Fibroblast of lung (primary cell): Measurements from ENCODE around the gene DHRS12. TPM values are rescaled to one million over a fixed set of nuclear protein-coding genes. Genes with fewer than 3 reads are reported as not detected.
"Not testable (repeated sequence)": the region's sequence is repeated elsewhere in the genome, so short reads cannot be mapped to it uniquely, and the experiment has no call there.

Experiments used
- DNase-seq, 2 donors: peaks; one replicate each; pipeline versions ENCODE4 v3.0.0 to v3.0.0-alpha.2; 2010; ENCODE audit warnings: low read depth in 2 of 2
- H2AFZ ChIP-seq: 2 replicates; pipeline ENCODE4 v1.5.1; 2012; ENCODE audit warnings: low read length, control low read depth, inconsistent platforms
- H3K27ac ChIP-seq: 2 replicates; pipeline ENCODE4 v1.5.1; 2011; ENCODE audit warnings: low read length, control low read depth; ENCODE audit not compliant: insufficient read depth
- H3K27me3 ChIP-seq: 2 replicates; pipeline ENCODE4 v1.5.1; 2011; ENCODE audit warnings: mild to moderate bottlenecking, low read length; ENCODE audit not compliant: control insufficient read depth, insufficient read depth
- H3K36me3 ChIP-seq: 2 replicates; pipeline ENCODE4 v1.5.1; 2011; ENCODE audit warnings: low read length; ENCODE audit not compliant: control insufficient read depth, insufficient read depth
- H3K4me1 ChIP-seq: 2 replicates; pipeline ENCODE4 v1.5.1; 2011; ENCODE audit warnings: low read length; ENCODE audit not compliant: control insufficient read depth, insufficient read depth; ENCODE audit errors: extremely low read depth
- H3K4me2 ChIP-seq: 2 replicates; pipeline ENCODE4 v1.5.1; 2011; ENCODE audit warnings: low read length, control low read depth; ENCODE audit not compliant: insufficient read depth; ENCODE audit errors: extremely low read depth
- H3K4me3 ChIP-seq, 4 experiments: fragments of 200-600 bp in 1 of 4; sonication (generic) in 1 of 4; replicated peaks in 1 of 4; 2 replicates each; pipeline ENCODE4 v1.5.1; 2011 to 2016; ENCODE audit warnings: low read length in 4 of 4, low read depth in 3 of 4, mild to moderate bottlenecking in 3 of 4, control low read depth in 2 of 4, inconsistent platforms in 1 of 4, mixed read lengths in 1 of 4; ENCODE audit not compliant: insufficient read depth in 1 of 4; ENCODE audit errors: control extremely low read depth in 1 of 4
- H3K79me2 ChIP-seq: 2 replicates; pipeline ENCODE4 v1.5.1; 2012; ENCODE audit warnings: mild to moderate bottlenecking, low read length, inconsistent platforms; ENCODE audit not compliant: control insufficient read depth, insufficient read depth
- H3K9ac ChIP-seq: 2 replicates; pipeline ENCODE4 v1.5.1; 2011; ENCODE audit warnings: mild to moderate bottlenecking, low read length, control low read depth; ENCODE audit not compliant: insufficient read depth
- H3K9me3 ChIP-seq: 2 replicates; pipeline ENCODE4 v1.5.1; 2012; ENCODE audit warnings: low read depth, low read length; ENCODE audit not compliant: control insufficient read depth, insufficient read depth
- H4K20me1 ChIP-seq: 2 replicates; pipeline ENCODE4 v1.5.1; 2011; ENCODE audit warnings: low read length; ENCODE audit not compliant: control insufficient read depth, insufficient read depth; ENCODE audit errors: extremely low read depth
- EZH2 ChIP-seq: IDR thresholded peaks from 2 replicates; pipeline ENCODE4 v1.5.1; 2012; ENCODE audit warnings: low read length, control low read depth, mild to moderate bottlenecking; ENCODE audit errors: missing control alignments
- polyA plus RNA-seq, 2 donors: library from polyadenylated mRNA; depleted of rRNA in 1 of 2; stranded (reverse) in 1 of 2; unstranded in 1 of 2; fragments of >200 nt; gene quantifications; 2 replicates each; pipeline ENCODE4 v1.2.1, GENCODE V29; 2011 to 2012; ENCODE audit warnings: missing spikeins in 1 of 2
- total RNA-seq: library from RNA; depleted of rRNA; stranded (reverse); fragments of >200 nt; gene quantifications from 2 replicates; pipeline ENCODE4 v1.2.1, GENCODE V29; 2014
- TF ChIP-seq, protein P1 (sequence below), 2 donors: IDR thresholded peaks in 1 of 2; conservative IDR thresholded peaks in 1 of 2; 1 replicate in 1 of 2; 2 replicates in 1 of 2; pipeline ENCODE4 v1.5.1; 2011 to 2012; ENCODE audit warnings: low read length in 2 of 2, control low read depth in 1 of 2, inconsistent platforms in 1 of 2, low read depth in 1 of 2, mild to moderate bottlenecking in 1 of 2

Gene DHRS12
- total and polyA plus RNA-seq, 2 donors (not counting 1 experiment from before 2014, with no cell fraction given) = 5.7 to 6.1 TPM

DNA sequence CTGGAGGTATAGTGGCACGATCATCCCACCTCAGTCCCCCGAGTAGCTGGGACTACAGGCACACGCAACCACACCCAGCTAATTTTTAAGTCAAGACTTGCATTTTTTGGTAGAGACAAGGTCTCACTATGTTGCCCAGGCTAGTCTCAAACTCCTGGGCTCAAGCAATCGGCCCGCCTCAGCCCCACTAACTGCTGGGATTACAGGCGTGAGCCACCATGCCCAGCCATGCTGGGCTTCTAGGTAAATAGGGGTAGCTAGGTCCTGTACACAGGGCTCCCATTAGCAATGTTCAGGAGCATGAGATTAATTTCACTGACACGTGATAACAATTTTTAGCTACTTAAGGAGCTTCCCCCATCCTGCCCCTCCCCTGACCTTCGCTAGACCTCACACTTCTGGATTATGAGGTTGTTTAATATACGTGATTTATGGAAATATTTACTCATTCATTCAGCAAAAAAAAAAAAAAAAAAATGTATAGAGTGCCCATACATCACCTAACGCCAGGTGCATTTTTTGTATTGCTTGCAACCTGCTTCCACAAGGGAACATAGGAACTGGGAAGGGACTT, 21.8 kb upstream of the DHRS12 start:
- Histone ChIP-seq H2AFZ (no peak overlapping the region), H3K9ac (no peak overlapping the region), H3K4me3 (no peak overlapping the region), H4K20me1 (no peaks in the 10 kb centered on the region), H3K79me2 (no peaks in the 10 kb centered on the region), H3K9me3 (no peaks in the 10 kb centered on the region), H3K27me3 (peaks cover 20% of the 10 kb centered on the region), H3K4me1 (no peaks in the 10 kb centered on the region), H3K36me3 (no peaks in the 10 kb centered on the region), H3K27ac (no peak overlapping the region), H3K4me2 (no peak overlapping the region)
- no peak for DNase-seq
- TF ChIP-seq EZH2 = no peak
- TF ChIP-seq, protein P1, sequence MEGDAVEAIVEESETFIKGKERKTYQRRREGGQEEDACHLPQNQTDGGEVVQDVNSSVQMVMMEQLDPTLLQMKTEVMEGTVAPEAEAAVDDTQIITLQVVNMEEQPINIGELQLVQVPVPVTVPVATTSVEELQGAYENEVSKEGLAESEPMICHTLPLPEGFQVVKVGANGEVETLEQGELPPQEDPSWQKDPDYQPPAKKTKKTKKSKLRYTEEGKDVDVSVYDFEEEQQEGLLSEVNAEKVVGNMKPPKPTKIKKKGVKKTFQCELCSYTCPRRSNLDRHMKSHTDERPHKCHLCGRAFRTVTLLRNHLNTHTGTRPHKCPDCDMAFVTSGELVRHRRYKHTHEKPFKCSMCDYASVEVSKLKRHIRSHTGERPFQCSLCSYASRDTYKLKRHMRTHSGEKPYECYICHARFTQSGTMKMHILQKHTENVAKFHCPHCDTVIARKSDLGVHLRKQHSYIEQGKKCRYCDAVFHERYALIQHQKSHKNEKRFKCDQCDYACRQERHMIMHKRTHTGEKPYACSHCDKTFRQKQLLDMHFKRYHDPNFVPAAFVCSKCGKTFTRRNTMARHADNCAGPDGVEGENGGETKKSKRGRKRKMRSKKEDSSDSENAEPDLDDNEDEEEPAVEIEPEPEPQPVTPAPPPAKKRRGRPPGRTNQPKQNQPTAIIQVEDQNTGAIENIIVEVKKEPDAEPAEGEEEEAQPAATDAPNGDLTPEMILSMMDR (conservative IDR thresholded peaks at IDR 0.05 in 1 of 2, IDR thresholded peaks at IDR 0.05 in 1 of 2; ENCODE audit: low read depth in 1 of 2, low read length in 2 of 2) = no peak

- TF ChIP-seq, protein P1 (conservative IDR thresholded peaks at IDR 0.05 in 1 of 2, IDR thresholded peaks at IDR 0.05 in 1 of 2; ENCODE audit: low read depth in 1 of 2, low read length in 2 of 2) = no peak
- no peak for TF ChIP-seq EZH2
- Histone ChIP-seq H3K4me1 (no peaks in the 10 kb centered on the region), H3K36me3 (no peaks in the 10 kb centered on the region), H3K79me2 (no peaks in the 10 kb centered on the region), H3K4me2 (no peak overlapping the region), H3K4me3 (no peak overlapping the region), H3K9ac (no peak overlapping the region), H3K9me3 (no peaks in the 10 kb centered on the region), H4K20me1 (no peaks in the 10 kb centered on the region), H3K27me3 (peaks cover 23% of the 10 kb centered on the region), H3K27ac (no peak overlapping the region), H2AFZ (no peak overlapping the region)
- peak in 1 of 2 donors; percentile 69 for DNase-seq
These were observed 21.2 kb upstream of the DHRS12 start for GRCh38 chr13:51825165-51825592.

- not testable (repeated sequence) for H3K36me3 ChIP-seq, H3K79me2 ChIP-seq, H3K4me3 ChIP-seq, H3K9ac ChIP-seq, H2AFZ ChIP-seq, H3K27ac ChIP-seq, DNase-seq, H3K9me3 ChIP-seq, H3K4me1 ChIP-seq, H4K20me1 ChIP-seq, H3K4me2 ChIP-seq
- peaks cover 26% of the 10 kb centered on the region for H3K27me3 ChIP-seq
These were observed 20.7 kb upstream of the DHRS12 start for GRCh38 chr13:51824712-51825111.
